ENCODE measurements around the gene CHST14. TPM values are rescaled to one million over a fixed set of nuclear protein-coding genes. Genes with fewer than 3 reads are reported as not detected.

The CHST14 gene
- total RNA-seq, 2 donors from 2014 or later, result 9.5 to 9.7 TPM

- no peaks in the 10 kb centered on the region for H3K9me3 Mint-ChIP-seq
- no peaks in the 10 kb centered on the region for H3K27me3 Mint-ChIP-seq (ENCODE audit: low read depth)
- DNase-seq (peak in 1 of 2 donors; percentile 13), ATAC-seq (replicated peaks in 1 of 2) (peak; percentile 27 to 35)
- H3K4me3 Mint-ChIP-seq, result peak overlapping the region; percentile 90 to 95
- no peaks in the 10 kb centered on the region for H3K36me3 Mint-ChIP-seq (ENCODE audit: insufficient read depth in 2 of 2)
- H3K27ac Mint-ChIP-seq, result peak overlapping the region; percentile 72
- peaks cover 28% of the 10 kb centered on the region for H3K4me1 Mint-ChIP-seq (ENCODE audit: low read depth)
These were observed 995 bp downstream of the CHST14 start for GRCh38 chr15:40471808-40472150.

- no peak for DNase-seq
- no peaks in the 10 kb centered on the region for H3K27me3 Mint-ChIP-seq (ENCODE audit: low read depth)
- no peak for ATAC-seq (replicated peaks in 1 of 2)
- H3K4me1 Mint-ChIP-seq (ENCODE audit: low read depth), result peaks cover 24% of the 10 kb centered on the region
- no peaks in the 10 kb centered on the region for H3K9me3 Mint-ChIP-seq
- peak overlapping the region; percentile 42 for H3K27ac Mint-ChIP-seq
- peak overlapping the region; percentile 90 to 95 for H3K4me3 Mint-ChIP-seq
- H3K36me3 Mint-ChIP-seq (ENCODE audit: insufficient read depth in 2 of 2), result no peaks in the 10 kb centered on the region
These were observed 1.5 kb downstream of the CHST14 start for GRCh38 chr15:40472171-40472727.

- no peak for DNase-seq
- H3K9me3 Mint-ChIP-seq, result no peaks in the 10 kb centered on the region
- H3K27me3 Mint-ChIP-seq (ENCODE audit: low read depth), result peaks cover 6% of the 10 kb centered on the region
- H3K4me3 Mint-ChIP-seq, result no peak overlapping the region
- peaks cover 14% of the 10 kb centered on the region for H3K4me1 Mint-ChIP-seq (ENCODE audit: low read depth)
- H3K36me3 Mint-ChIP-seq (ENCODE audit: insufficient read depth in 2 of 2), result no peaks in the 10 kb centered on the region
- ATAC-seq (replicated peaks in 1 of 2), result no peak
- H3K27ac Mint-ChIP-seq, result no peak overlapping the region
These were observed 3.8 kb downstream of the CHST14 start for GRCh38 chr15:40474581-40474980.

- H3K27ac Mint-ChIP-seq, result no peak overlapping the region
- H3K36me3 Mint-ChIP-seq (ENCODE audit: insufficient read depth in 2 of 2), result no peaks in the 10 kb centered on the region
- H3K27me3 Mint-ChIP-seq (ENCODE audit: low read depth), result peaks cover 26% of the 10 kb centered on the region
- ATAC-seq (replicated peaks in 1 of 2) (no peak), DNase-seq (no peak)
- no peak overlapping the region for H3K4me3 Mint-ChIP-seq
- peaks cover 1% of the 10 kb centered on the region for H3K4me1 Mint-ChIP-seq (ENCODE audit: low read depth)
- no peaks in the 10 kb centered on the region for H3K9me3 Mint-ChIP-seq
These were observed 7.0 kb downstream of the CHST14 start for GRCh38 chr15:40477642-40478327.

GRCh38 chr15:40479024-40479423 lies 8.2 kb downstream of the CHST14 start:
- Mint-ChIP-seq H3K27me3 (ENCODE audit: low read depth) (peaks cover 26% of the 10 kb centered on the region), H3K36me3 (ENCODE audit: insufficient read depth in 2 of 2) (no peaks in the 10 kb centered on the region), H3K27ac (no peak overlapping the region), H3K9me3 (no peaks in the 10 kb centered on the region), H3K4me1 (ENCODE audit: low read depth) (no peaks in the 10 kb centered on the region), H3K4me3 (no peak overlapping the region)
- no peak for ATAC-seq (replicated peaks in 1 of 2)
- DNase-seq, result no peak

GRCh38 chr15:40481341-40482074 lies 10.7 kb downstream of the CHST14 start:
- DNase-seq (no peak), ATAC-seq (replicated peaks in 1 of 2) (no peak)
- H3K4me3 Mint-ChIP-seq, result no peak overlapping the region
- H3K4me1 Mint-ChIP-seq (ENCODE audit: low read depth), result no peaks in the 10 kb centered on the region
- no peak overlapping the region for H3K27ac Mint-ChIP-seq
- peaks cover 30% of the 10 kb centered on the region for H3K27me3 Mint-ChIP-seq (ENCODE audit: low read depth)
- no peaks in the 10 kb centered on the region for H3K9me3 Mint-ChIP-seq
- no peaks in the 10 kb centered on the region for H3K36me3 Mint-ChIP-seq (ENCODE audit: insufficient read depth in 2 of 2)

GRCh38 chr15:40483919-40484318 lies 13.1 kb downstream of the CHST14 start:
- Mint-ChIP-seq H3K4me1 (ENCODE audit: low read depth) (no peaks in the 10 kb centered on the region), H3K36me3 (ENCODE audit: insufficient read depth in 2 of 2) (no peaks in the 10 kb centered on the region), H3K9me3 (no peaks in the 10 kb centered on the region), H3K27me3 (ENCODE audit: low read depth) (peaks cover 27% of the 10 kb centered on the region), H3K27ac (no peak overlapping the region), H3K4me3 (no peak overlapping the region)
- no peak for ATAC-seq (replicated peaks in 1 of 2)
- no peak for DNase-seq

- ATAC-seq (replicated peaks in 1 of 2) (no peak), DNase-seq (no peak)
- Mint-ChIP-seq H3K36me3 (ENCODE audit: insufficient read depth in 2 of 2) (no peaks in the 10 kb centered on the region), H3K4me3 (peak overlapping the region in 1 of 2 donors; percentile 56), H3K4me1 (ENCODE audit: low read depth) (no peaks in the 10 kb centered on the region), H3K27ac (no peak overlapping the region), H3K27me3 (ENCODE audit: low read depth) (peaks cover 11% of the 10 kb centered on the region), H3K9me3 (no peaks in the 10 kb centered on the region)
These were observed 15.4 kb downstream of the CHST14 start for GRCh38 chr15:40486066-40486770.

GRCh38 chr15:40487816-40488682 lies 17.3 kb downstream of the CHST14 start:
- H3K9me3 Mint-ChIP-seq, result no peaks in the 10 kb centered on the region
- ATAC-seq (replicated peaks in 1 of 2), result no peak
- H3K27ac Mint-ChIP-seq, result no peak overlapping the region
- peaks cover 5% of the 10 kb centered on the region for H3K27me3 Mint-ChIP-seq (ENCODE audit: low read depth)
- H3K4me1 Mint-ChIP-seq (ENCODE audit: low read depth), result peaks cover 4% of the 10 kb centered on the region
- no peak for DNase-seq
- no peaks in the 10 kb centered on the region for H3K36me3 Mint-ChIP-seq (ENCODE audit: insufficient read depth in 2 of 2)
- no peak overlapping the region for H3K4me3 Mint-ChIP-seq

- H3K27me3 Mint-ChIP-seq (ENCODE audit: low read depth), result peaks cover 5% of the 10 kb centered on the region
- peaks cover 19% of the 10 kb centered on the region for H3K4me1 Mint-ChIP-seq (ENCODE audit: low read depth)
- H3K36me3 Mint-ChIP-seq (ENCODE audit: insufficient read depth in 2 of 2), result no peaks in the 10 kb centered on the region
- no peak overlapping the region for H3K27ac Mint-ChIP-seq
- no peaks in the 10 kb centered on the region for H3K9me3 Mint-ChIP-seq
- ATAC-seq (replicated peaks in 1 of 2), result no peak
- H3K4me3 Mint-ChIP-seq, result no peak overlapping the region
- DNase-seq, result no peak
These were observed 18.7 kb downstream of the CHST14 start for GRCh38 chr15:40489274-40490175.

GRCh38 chr15:40493089-40493840 lies 22.5 kb downstream of the CHST14 start:
- peaks cover 44% of the 10 kb centered on the region for H3K4me1 Mint-ChIP-seq (ENCODE audit: low read depth)
- ATAC-seq (replicated peaks in 1 of 2) (peak; percentile 96), DNase-seq (peak; percentile 72 to 85)
- H3K4me3 Mint-ChIP-seq, result peak overlapping the region; percentile 42 to 61
- H3K27me3 Mint-ChIP-seq (ENCODE audit: low read depth), result peaks cover 2% of the 10 kb centered on the region
- peak overlapping the region; percentile 55 for H3K27ac Mint-ChIP-seq
- no peaks in the 10 kb centered on the region for H3K36me3 Mint-ChIP-seq (ENCODE audit: insufficient read depth in 2 of 2)
- H3K9me3 Mint-ChIP-seq, result no peaks in the 10 kb centered on the region

Data from activated T-cell treated with anti-CD3 and anti-CD28 coated beads, Interleukin-2, amount 50 U/mL, for 72 hours (primary cell).